Amniotic stem cell (primary cell): Measurements from ENCODE around the gene ERP44.
"Not testable (repeated sequence)": the region's sequence is repeated elsewhere in the genome, so short reads cannot be mapped to it uniquely, and the experiment has no call there.

Experiments used
- DNase-seq: peaks from one replicate; lab custom pipeline; 2025; lab: John Stamatoyannopoulos, UW

Gene ERP44

GRCh38 chr9:100011062-100011681 lies 87.6 kb downstream of the ERP44 start:
- DNase-seq, result peak; percentile 8

- no peak for DNase-seq
Measured at GRCh38 chr9:99999797-100000196, 99.0 kb downstream of the ERP44 start.

GRCh38 chr9:99998866-99999265 lies 99.9 kb downstream of the ERP44 start:
- DNase-seq, result no peak

- no peak for DNase-seq
Measured at GRCh38 chr9:99998266-99998665, 100.5 kb downstream of the ERP44 start.

- DNase-seq, result not testable (repeated sequence)
Measured at GRCh38 chr9:99990508-99990907, 108.3 kb downstream of the ERP44 start.

GRCh38 chr9:99986642-99987041 lies 112.2 kb downstream of the ERP44 start:
- DNase-seq, result no peak

- no peak for DNase-seq
Measured at GRCh38 chr9:99980598-99980997, 118.2 kb downstream of the ERP44 start.

- no peak for DNase-seq
Measured at GRCh38 chr9:99978221-99978620, 120.6 kb downstream of the ERP44 start.

- DNase-seq, result no peak
Measured at GRCh38 chr9:99977033-99977792, 121.6 kb downstream of the ERP44 start.

GRCh38 chr9:99973455-99973854 lies 125.3 kb downstream of the ERP44 start:
- DNase-seq, result no peak

- DNase-seq, result no peak
Measured at GRCh38 chr9:99971410-99971809, 127.4 kb downstream of the ERP44 start.

GRCh38 chr9:99970481-99970880 lies 128.3 kb downstream of the ERP44 start:
- no peak for DNase-seq

- DNase-seq, result no peak
Measured at GRCh38 chr9:99967457-99967856, 131.3 kb downstream of the ERP44 start.

- DNase-seq, result no peak
Measured at GRCh38 chr9:99966716-99967115, 132.1 kb downstream of the ERP44 start.

GRCh38 chr9:99966001-99966400 lies 132.8 kb downstream of the ERP44 start:
- no peak for DNase-seq

GRCh38 chr9:99964336-99964735 lies 134.5 kb downstream of the ERP44 start:
- no peak for DNase-seq

- DNase-seq, result no peak
Measured at GRCh38 chr9:99962680-99963261, 136.0 kb downstream of the ERP44 start.

GRCh38 chr9:99955606-99956005 lies 143.2 kb downstream of the ERP44 start:
- DNase-seq, result no peak

- DNase-seq, result no peak
Measured at GRCh38 chr9:99954819-99955218, 144.0 kb downstream of the ERP44 start.

GRCh38 chr9:99953861-99954507 lies 144.8 kb downstream of the ERP44 start:
- DNase-seq, result no peak

- DNase-seq, result no peak
Measured at GRCh38 chr9:99948896-99949295, 149.9 kb downstream of the ERP44 start.

- no peak for DNase-seq
Measured at GRCh38 chr9:99948482-99948881, 150.3 kb downstream of the ERP44 start.

GRCh38 chr9:99947395-99947794 lies 151.4 kb downstream of the ERP44 start:
- no peak for DNase-seq
